Myocyte (in vitro differentiated cells): ENCODE results near the gene HSPG2. TPM values are rescaled to one million over a fixed set of nuclear protein-coding genes. Genes with fewer than 3 reads are reported as not detected.

Experiments used
- DNase-seq: peaks from one replicate; pipeline ENCODE4 v3.0.0-alpha.2; 2012; ENCODE audit warnings: low read depth
- total RNA-seq: library from RNA; depleted of rRNA; stranded (reverse); fragments of >200 nt; gene quantifications from 2 replicates; pipeline ENCODE4 v1.2.3, GENCODE V29; 2014

Gene HSPG2
- total RNA-seq, 1 donor from 2014 or later, result 221 TPM

GRCh38 chr1:21849909-21850576, 87.1 kb downstream of the HSPG2 start:
- DNase-seq, result no peak

- DNase-seq, result no peak
These were observed 88.5 kb downstream of the HSPG2 start for GRCh38 chr1:21848524-21849174.

GRCh38 chr1:21847223-21848205, 89.6 kb downstream of the HSPG2 start:
- DNase-seq, result no peak

- DNase-seq, result peak; percentile 68
These were observed 91.2 kb downstream of the HSPG2 start for GRCh38 chr1:21845646-21846641.

GRCh38 chr1:21843996-21844395, 93.1 kb downstream of the HSPG2 start:
- no peak for DNase-seq

GRCh38 chr1:21843208-21843607, 93.9 kb downstream of the HSPG2 start:
- no peak for DNase-seq

GRCh38 chr1:21842606-21843162, 94.4 kb downstream of the HSPG2 start:
- no peak for DNase-seq

DNA sequence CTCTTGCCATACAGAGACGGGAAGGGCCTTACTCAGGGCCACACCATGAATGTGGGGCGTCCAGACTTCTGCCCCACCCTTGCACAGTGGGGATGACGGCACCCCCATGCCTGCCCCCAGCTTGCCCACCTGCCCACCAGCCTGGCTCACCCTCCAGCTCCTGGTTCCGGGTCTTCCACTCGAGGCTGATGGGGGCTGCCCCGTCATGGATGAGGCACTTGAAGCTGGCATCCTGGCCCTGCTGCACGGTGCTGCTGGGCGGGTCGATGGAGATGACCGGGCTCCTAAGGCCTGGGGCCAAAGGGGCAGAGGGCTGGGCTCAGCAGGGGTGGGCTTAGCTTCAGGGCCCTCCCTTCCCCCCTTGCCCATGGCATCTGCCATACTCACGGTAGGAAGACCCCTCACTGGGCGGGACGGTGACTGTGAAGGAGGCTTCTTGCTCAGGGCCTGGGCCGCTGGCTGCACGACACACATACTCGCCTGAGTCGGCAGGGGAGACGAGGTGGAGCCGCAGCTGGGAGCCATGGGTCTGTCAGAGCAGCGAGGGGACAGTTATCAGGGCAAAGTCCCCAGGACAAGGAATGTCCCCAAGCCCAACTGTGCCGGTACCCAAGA, 95.2 kb downstream of the HSPG2 start:
- no peak for DNase-seq

- no peak for DNase-seq
These were observed 96.1 kb downstream of the HSPG2 start for GRCh38 chr1:21840981-21841380.

DNA sequence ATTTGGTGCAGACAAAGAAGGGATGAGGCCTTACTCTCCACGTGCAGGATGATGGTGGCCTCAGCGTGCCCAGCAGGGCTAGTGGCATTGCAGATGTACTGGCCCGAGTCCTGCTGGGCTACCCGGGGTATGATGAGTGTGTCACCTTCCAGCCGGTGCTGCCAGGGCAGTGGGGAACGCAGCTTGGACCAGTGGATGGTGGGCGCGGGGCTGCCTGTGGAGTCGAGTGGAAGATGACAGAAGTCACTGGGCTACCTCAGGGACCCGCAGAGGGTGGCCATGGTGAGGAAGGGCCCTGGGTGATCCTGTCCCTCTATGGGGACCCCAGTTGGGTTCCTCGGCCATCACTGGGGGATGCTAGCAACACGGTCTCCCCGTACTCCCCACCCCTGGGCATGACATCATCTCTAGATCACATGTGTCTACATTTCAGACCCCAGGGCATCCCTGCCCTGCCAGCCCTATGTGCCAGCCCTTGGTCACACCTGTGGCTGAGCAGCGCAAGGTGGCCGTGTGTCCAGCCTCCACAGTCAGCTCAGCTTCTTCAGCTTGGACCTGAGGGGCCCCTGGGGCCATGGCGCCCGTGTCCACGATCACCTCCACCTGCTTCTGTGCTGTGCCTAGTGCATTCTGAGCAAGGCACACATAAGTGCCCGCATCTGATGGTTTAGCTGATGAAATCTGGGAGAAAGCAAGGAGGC, 97.6 kb downstream of the HSPG2 start:
- no peak for DNase-seq

- DNase-seq, result no peak
These were observed 98.6 kb downstream of the HSPG2 start for GRCh38 chr1:21838359-21839157.

DNA sequence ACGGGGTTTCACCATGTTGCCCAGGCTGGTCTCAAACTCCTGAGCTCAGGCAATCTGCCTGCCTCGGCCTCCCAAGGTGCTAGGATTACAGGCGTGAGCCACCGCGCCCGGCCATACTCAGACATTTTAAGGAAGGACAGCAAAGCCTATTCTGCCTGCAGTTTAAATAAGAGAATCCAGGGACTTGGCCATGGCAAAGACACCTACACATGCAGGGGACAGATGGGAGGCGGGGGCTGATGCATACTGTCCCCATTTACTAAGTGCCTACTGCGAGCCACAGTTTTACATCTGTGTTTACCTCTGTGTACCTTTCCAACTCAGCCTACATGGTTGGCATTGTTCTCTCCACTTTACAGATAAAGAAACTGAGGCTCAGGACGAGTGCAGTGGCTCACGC, 99.6 kb downstream of the HSPG2 start:
- DNase-seq, result no peak

- no peak for DNase-seq
These were observed 100.4 kb downstream of the HSPG2 start for GRCh38 chr1:21836729-21837128.

DNA sequence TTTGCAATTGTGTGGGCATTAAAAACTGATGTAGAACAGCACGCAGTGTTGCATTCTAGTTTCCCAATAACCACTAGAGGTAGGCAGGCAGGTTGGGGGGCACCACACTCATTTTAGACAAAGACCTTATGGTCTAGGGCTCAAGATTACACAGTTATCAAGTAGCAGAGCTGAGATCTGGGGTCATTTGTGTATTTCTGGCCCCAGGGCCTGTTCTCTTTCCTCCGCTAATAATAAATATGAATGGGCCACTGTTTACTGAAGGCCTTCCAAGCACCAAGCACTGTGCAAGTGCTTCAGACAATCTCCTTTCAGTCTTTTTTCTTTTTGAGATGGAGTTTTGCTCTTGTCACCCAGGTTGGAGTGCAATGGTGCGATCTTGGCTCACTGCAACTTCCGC, 101.1 kb downstream of the HSPG2 start:
- DNase-seq, result no peak

DNA sequence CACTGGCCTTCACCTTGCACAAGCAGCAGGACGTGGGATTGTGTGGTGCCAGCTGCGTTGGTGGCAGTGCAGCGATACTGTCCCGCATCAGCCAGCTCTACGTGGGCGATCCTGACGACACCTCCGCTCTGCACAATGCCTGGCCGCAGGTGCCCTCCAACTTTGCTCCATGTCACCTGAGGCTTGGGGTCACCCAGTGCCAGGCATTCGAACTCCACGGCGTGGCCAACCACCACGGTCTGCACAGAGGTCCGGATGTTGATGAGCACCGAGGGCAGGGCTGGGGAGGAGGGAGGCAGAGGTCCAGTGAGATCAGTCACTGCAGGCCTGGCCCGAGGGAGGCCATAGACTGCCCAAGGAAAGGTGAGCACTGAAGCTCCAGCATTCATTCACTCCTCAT, 102.4 kb downstream of the HSPG2 start:
- DNase-seq, result no peak

GRCh38 chr1:21834094-21834493, 103.0 kb downstream of the HSPG2 start:
- no peak for DNase-seq

DNA sequence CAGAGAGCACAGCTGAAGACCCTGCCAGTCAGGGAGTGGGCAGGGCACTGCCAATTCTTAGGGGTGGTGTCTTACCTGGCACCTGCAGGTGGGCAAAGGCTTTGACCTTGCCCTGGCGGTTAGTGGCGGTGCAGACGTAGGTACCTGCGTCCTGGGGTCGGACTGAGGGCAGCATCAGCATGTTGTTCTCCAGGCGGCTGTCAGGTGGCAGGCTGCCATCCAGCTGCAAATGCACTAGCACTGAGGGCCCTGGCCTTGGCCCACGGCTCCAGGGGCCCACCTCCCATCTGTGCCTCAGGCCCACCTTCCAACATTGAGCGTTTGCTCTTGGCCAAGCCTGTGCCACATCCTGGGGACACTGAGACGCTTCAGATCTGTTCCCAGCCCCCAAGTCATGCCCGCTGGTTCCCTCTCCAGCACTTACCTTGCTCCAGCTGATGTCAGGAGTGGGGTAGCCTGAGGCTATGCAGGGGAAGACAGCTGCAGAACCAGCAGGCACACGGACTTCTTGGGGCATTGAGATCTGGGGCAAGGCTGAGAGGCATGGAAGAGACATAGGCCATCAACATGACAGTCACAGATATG, 103.6 kb downstream of the HSPG2 start:
- DNase-seq, result no peak

- no peak for DNase-seq
These were observed 105.6 kb downstream of the HSPG2 start for GRCh38 chr1:21831454-21831970.
